Dedifferentiated amniotic fluid mesenchymal stem cell (primary cell): ENCODE data around the gene ARAP1.

Experiments used
- DNase-seq: peaks from one replicate; pipeline ENCODE4 v3.0.0-alpha.2; 2016; ENCODE audit errors: extremely low spot score

Gene ARAP1

DNA sequence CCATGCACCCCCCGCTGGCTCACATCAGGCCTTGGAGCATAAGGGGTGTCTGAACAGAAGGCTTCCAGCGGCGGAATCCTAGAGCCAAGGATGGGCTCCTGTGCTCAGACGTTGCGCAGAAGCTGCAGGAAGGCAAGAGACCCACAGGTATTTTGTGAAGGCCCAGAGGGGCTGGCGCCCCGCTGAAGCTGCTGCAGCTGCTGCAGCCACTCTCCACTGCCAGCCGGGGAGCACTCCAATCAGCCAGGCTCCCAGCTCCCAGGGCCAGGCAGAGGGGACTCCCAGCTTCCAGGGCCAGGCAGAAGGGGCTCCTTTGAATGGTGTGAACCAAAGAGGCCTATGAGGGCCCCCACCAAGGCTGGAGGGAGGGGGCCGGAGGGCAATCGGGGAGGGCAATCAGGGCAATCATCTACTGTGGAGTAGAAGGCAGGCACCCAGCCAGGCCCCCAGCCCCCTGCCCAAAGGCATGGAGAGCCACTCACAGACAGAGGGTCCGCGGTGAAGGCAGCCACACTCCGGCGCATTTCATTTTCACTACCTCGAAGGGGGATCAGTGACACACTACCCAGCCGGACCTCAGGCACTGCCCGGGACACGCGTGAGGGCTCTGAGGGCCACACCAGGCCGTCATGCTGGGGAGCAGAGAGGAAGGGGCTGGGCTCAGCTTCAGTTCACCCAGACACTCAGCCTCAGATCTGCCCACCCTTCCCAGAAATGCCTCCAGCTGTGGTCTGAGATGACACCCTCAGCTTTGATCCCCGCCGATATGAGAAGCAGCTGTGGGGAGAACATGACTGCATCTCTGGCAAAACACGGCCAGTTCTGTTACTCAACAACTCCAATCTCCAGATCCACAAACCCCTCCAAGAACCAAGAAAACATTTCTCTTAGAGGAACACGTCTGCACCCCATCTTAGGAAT lies 66.4 kb downstream of the ARAP1 start:
- no peak for DNase-seq

DNA sequence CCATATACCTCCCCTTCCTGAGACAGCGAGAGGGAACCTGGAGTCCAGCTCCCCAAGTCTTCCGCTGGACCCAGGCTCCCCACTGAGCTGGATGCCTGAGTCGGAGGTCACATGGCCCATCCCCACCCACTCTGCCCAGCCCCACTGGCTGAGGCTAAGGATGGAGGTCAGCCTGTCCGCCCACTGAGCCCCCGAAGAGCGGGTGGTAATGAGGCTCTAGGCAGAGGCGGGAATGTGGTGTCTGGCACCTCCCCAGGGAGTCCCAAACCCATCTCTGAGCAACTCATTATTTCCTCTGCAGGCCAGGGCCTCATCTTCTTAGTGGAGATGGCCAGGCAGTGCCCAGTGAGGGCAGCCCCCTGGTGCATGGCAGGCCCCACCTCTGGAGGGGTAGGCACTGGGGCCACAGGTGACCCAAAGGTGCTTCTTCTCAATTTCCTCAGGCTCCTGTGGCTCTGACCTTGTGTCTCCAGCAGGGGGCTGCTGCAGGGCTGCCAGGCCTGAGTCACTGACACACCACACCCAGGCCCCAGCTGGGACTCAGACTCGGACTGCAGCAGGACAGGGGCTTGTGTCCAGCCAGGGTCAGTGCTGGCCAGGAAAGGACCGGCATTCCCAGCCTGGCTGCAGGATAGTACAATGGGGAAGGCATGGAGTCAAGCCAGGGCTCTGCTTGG lies 67.8 kb downstream of the ARAP1 start:
- DNase-seq: peak; percentile 51

DNA sequence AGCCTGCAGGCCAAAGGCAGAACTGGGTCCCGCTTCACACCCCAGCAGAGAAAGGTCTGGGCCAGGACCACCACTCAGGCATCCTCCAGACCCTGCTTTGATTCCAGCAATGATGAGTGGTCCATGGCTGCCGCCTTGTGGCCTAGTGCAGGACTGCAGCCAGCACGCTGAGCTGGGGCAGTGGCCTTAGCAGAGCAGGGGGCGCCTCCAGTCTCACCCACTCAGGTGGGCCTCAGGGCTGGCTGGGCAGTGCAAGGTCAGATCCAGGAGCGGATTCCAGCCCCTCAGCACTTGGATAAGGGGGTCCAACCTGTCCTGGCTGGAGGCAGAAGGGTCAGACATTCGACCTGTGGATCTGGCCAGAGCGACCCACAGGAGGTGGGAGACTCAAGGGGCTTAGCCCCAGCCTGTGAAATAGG lies 68.4 kb downstream of the ARAP1 start:
- no peak for DNase-seq

GRCh38 chr11:72682858-72683243 lies 69.4 kb downstream of the ARAP1 start:
- DNase-seq: no peak

DNA sequence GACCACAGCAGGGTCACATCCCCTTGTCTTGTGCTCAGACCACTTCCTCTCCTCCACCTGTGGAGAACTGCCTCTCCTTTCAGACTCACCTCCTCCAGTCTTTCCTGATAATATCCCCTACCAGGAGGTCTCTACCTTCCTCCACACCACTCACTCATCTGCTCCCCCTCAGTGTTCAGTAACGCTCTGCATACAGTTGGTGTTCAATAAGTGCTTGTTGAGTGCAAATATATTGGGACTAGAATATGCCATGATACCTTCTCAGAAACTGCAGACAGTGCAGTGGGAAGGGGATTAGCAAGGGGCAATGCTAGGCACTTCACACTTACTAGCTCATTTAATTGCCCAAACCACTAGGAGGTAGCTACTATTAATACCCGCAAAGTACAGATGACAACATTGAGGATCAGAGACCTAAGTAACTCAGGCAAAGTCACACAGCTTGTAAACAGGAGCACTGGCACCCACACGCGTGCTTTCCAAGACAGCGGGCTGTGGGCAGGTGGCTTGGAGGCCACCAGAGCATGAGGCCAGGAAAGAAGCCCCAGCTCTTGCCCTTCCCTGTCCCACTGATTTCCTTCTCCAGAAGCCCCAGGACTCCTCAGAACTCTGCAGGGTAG lies 69.9 kb downstream of the ARAP1 start:
- DNase-seq: no peak

- DNase-seq: no peak
These were observed 70.7 kb downstream of the ARAP1 start for GRCh38 chr11:72681226-72682153.

DNA sequence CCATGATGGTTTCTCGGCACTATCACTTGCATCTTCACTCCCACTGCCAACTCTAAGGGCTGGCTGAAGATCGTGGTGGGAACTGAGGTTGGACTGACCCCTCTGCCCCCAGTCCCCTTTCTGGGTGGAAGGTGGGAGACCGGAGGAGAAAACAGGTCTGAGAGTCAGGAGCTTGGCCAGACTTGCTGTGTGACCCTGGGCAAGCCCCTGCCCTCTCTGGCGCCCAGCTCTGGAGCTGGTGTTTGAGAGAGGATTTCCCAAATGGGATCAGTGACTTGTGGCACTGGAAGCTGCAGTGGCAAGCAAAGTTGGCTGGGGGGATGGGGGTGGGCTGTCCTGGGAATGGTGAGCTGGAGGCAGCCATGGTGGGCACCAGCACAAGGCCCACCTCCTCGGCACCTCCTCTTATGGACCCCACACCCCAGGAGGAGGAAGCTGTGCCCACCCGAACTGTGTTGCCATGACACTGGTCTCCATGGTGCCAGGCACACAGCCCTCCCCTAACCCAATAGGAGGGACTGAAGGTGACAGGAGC lies 71.5 kb downstream of the ARAP1 start:
- no peak for DNase-seq

GRCh38 chr11:72679869-72680268 lies 72.3 kb downstream of the ARAP1 start:
- no peak for DNase-seq

- no peak for DNase-seq
These were observed 73.7 kb downstream of the ARAP1 start for GRCh38 chr11:72678524-72678923.

DNA sequence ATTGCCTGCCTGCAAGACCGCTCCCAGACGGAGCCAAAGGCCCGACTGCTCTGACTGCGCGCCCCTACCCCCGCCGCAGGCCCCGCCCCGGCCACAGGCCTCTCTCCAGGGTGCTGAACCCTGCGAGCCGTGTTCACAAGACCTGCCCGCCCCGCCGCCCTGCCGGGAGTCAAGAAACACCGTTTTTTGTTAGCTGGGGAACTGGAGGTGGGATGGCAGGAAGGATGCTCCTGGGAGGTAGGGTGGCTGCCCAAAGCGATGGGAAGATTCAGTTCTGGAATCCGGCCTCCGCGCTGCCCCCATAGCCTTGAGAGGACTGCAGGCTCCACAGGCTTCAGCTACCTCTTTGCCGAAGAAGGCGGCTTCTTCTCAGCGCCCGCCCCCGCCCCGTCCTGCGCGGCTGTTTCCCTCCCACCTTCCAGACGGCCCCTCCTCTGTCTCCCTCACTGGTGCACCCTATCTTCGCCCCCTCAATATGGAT lies 75.3 kb downstream of the ARAP1 start:
- DNase-seq: no peak

GRCh38 chr11:72675221-72675620 lies 77.0 kb downstream of the ARAP1 start:
- no peak for DNase-seq

- DNase-seq: no peak
These were observed 78.0 kb downstream of the ARAP1 start, which contains the start of gene PDE2A for GRCh38 chr11:72673943-72674828. TSS of gene PDE2A (minus strand) at chr11:72674422. CDS start at chr11:72674207, 215 bp downstream.

DNA sequence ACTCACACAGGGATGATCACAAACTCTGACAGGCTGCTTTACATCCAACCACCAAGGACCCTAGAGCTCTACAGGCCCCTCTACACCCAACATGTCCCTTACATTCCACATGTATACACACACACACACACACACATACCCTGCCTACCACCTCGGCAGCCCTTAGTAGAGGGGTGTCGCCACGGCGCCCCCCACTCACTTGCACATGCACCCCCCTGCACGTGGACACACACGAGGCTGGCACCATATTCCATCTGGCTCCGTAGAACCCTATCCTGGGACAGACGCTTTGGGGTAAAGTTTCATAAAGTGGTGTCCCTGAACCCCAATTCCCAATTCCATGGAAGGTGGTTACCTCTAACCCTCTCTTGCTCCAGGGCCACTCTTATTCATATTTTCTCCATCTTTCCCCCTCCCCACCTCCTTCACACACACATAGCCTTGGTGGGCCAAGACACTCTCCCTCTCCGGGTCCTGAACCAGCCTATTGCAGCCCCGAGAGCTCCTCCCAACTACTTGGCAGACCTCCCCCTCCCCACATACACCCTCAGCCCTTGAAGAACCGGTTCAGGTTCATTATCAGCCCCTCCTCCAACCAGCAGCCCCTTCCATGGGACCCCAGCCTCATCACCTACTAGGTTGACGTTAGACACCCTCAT lies 78.8 kb downstream of the ARAP1 start:
- DNase-seq: no peak

DNA sequence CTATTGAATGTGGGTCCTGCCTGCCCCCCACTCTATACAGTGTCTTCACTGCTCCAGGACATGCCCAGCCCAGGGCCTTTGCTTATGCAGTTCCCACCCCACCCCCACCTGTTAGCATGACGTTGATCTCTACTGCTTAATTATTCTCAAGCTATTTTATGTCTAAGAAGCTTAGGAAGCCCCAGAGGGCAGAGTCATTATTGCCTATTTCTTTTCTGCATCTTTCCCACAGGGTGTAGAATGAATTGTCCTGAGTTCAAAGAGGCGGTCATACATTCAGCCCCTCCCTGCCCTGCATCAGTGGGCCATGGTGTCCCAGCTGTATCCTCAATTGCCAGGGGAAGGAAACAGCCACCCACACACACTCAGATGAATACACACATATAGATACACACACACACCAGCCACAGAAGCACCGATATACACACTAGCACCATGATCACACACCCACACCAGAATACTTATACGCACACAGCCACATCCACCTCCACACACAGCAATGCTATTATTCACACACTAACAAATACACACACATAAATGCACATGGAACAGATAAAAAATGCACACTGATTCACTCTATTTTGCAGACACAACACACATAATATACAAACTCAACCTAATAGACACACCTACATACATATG lies 79.5 kb downstream of the ARAP1 start:
- DNase-seq: no peak

GRCh38 chr11:72671152-72672099 lies 80.8 kb downstream of the ARAP1 start:
- DNase-seq: no peak

DNA sequence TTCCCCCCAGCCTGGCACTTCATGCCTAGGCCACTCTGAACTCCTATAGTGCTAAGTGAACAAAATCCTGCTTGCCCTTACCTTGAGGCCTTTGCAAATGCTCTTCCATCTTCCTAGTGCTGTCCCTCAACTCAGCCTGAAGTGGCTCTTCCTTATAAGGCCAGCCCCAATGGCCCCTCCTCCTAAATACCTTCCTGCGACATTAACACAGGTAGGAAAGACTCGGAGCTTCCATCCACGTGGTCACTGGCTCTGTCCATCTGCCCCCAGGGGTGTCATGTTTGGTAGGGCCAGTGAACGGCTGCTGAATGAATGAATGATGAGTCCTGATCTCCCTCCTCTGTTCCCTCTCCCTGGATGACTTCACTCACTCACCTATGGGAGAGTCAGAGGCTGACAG lies 82.2 kb downstream of the ARAP1 start:
- no peak for DNase-seq

DNA sequence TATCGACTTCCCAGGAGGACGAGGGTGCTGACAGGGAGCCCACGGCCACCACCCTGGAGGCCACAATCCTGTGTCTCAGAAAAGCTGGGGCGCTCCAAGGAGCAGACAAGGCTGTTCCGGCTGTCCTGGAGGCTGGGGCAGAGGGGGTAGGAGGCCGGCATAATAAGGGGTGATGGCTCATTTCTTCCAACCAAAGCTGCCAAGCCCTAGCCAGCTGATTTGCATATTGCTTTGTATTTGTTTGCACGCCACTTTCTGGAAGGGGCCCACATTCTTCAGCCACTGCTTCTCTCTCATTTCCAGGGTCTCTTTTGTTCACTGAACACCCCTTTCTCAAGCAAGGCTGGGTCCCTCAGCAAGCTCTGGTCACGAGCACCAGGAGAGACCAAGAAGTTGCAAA lies 82.7 kb downstream of the ARAP1 start:
- DNase-seq: no peak
